Endothelial cell of umbilical vein (primary cell): ENCODE measurements around the gene AADAC.

Source experiments
- CTCF ChIP-seq, 2 donors: IDR thresholded peaks; 1 replicate in 1 of 2; 2 replicates in 1 of 2; pipeline ENCODE4 v1.5.1; 2011; ENCODE audit warnings: low read length in 2 of 2, mild to moderate bottlenecking in 2 of 2, moderate library complexity in 2 of 2, control low read depth in 1 of 2, inconsistent platforms in 1 of 2, low read depth in 1 of 2; ENCODE audit not compliant: insufficient read depth in 1 of 2; ENCODE audit errors: extremely low read depth in 1 of 2
- EZH2 ChIP-seq: IDR thresholded peaks from 2 replicates; pipeline ENCODE4 v1.6.1; 2012; ENCODE audit warnings: borderline replicate concordance, low read depth, mild to moderate bottlenecking, moderate library complexity, low read length, inconsistent platforms; ENCODE audit not compliant: severe bottlenecking
- FOS ChIP-seq: IDR thresholded peaks from 2 replicates; pipeline ENCODE4 v1.6.1; 2011; ENCODE audit warnings: mild to moderate bottlenecking, low read length, moderate library complexity, borderline replicate concordance; ENCODE audit not compliant: insufficient read depth
- MYC ChIP-seq: IDR thresholded peaks from one replicate; pipeline ENCODE4 v1.6.1; 2011; ENCODE audit warnings: mild to moderate bottlenecking, low read depth, low read length
- POLR2A ChIP-seq: IDR thresholded peaks from 2 replicates; pipeline ENCODE4 v1.6.1; 2012; ENCODE audit warnings: low read depth, mild to moderate bottlenecking, control low read depth, low read length
- POLR2AphosphoS5 ChIP-seq: IDR thresholded peaks from 2 replicates; pipeline ENCODE4 v1.6.1; 2012; ENCODE audit warnings: low read depth, mild to moderate bottlenecking, control low read depth, low read length, moderate library complexity; ENCODE audit not compliant: insufficient read depth

- no peak for TF ChIP-seq CTCF (IDR thresholded peaks at IDR 0.05; ENCODE audit: extremely low read depth in 1 of 2, insufficient read depth in 1 of 2, low read depth in 1 of 2, low read length in 2 of 2)
- TF ChIP-seq MYC: no peak
- TF ChIP-seq POLR2AphosphoS5: no peak
- TF ChIP-seq POLR2A: no peak
- TF ChIP-seq EZH2: no peak
- TF ChIP-seq FOS: no peak
Observed at GRCh38 chr3:151873398-151873797, 59.5 kb downstream of the AADAC start, which contains the start of gene SUCNR1.
